GM21723 (cell line): Measurements from ENCODE around the gene NAV3.
A peak's percentile ranks its signal among the peaks of the same experiment; 100 is the strongest.
"Not testable (repeated sequence)": the region's sequence is repeated elsewhere in the genome, so short reads cannot be mapped to it uniquely, and the experiment has no call there.

Experiments used
- ATAC-seq: cut with Tn5 transposase; IDR thresholded peaks from one replicate; pipeline ENCODE4 v1.9.1; 2021; ENCODE audit warnings: mild to moderate bottlenecking, moderate library complexity; ENCODE audit not compliant: unreplicated experiment

NAV3 gene

GRCh38 chr12:78102801-78103200, 272.1 kb downstream of the NAV3 start:
- ATAC-seq = not testable (repeated sequence)

DNA sequence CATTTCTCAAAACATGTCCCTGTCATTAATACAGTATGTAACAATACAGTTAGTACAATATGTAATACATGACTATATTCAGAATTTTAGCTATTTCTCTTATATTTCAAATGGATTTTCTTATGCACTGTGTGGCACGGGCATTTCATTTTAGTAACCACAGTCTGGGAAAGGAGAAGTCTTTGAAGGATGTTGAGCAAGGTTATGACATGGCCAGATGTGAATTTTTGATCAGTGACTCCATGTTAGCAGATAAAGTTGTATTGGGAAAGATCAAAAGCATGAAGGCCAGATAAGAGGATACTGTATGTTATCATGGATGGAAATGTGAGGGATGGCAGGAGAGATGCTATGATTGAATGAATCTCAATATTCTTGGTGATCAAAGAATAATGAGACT, 285.2 kb downstream of the NAV3 start:
- no peak for ATAC-seq

DNA sequence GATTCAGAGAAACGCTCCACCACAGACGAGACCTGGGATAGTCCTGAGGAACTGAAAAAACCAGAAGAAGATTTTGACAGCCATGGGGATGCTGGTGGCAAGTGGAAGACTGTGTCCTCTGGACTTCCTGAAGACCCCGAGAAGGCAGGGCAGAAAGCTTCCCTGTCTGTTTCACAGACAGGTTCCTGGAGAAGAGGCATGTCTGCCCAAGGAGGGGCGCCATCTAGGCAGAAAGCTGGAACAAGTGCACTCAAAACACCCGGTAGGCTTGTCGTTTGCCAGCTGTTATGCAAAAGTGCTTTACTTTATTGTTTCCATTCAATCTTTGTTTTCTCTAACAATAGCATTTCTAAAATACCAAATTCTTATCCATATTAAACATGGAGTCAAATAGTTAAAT, 287.3 kb downstream of the NAV3 start:
- no peak for ATAC-seq

GRCh38 chr12:78118486-78118885, 287.8 kb downstream of the NAV3 start:
- ATAC-seq = no peak

DNA sequence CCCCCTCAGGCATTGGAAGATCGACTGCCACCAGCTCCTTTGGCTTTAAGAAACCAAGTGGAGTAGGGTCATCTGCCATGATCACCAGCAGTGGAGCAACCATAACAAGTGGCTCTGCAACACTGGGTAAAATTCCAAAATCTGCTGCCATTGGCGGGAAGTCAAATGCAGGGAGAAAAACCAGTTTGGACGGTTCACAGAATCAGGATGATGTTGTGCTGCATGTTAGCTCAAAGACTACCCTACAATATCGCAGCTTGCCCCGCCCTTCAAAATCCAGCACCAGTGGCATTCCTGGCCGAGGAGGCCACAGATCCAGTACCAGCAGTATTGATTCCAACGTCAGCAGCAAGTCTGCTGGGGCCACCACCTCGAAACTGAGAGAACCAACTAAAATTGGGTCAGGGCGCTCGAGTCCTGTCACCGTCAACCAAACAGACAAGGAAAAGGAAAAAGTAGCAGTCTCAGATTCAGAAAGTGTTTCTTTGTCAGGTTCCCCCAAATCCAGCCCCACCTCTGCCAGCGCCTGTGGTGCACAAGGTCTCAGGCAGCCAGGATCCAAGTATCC, 288.7 kb downstream of the NAV3 start:
- ATAC-seq = no peak

- ATAC-seq = no peak
These were observed 289.6 kb downstream of the NAV3 start for GRCh38 chr12:78120306-78120705.

DNA sequence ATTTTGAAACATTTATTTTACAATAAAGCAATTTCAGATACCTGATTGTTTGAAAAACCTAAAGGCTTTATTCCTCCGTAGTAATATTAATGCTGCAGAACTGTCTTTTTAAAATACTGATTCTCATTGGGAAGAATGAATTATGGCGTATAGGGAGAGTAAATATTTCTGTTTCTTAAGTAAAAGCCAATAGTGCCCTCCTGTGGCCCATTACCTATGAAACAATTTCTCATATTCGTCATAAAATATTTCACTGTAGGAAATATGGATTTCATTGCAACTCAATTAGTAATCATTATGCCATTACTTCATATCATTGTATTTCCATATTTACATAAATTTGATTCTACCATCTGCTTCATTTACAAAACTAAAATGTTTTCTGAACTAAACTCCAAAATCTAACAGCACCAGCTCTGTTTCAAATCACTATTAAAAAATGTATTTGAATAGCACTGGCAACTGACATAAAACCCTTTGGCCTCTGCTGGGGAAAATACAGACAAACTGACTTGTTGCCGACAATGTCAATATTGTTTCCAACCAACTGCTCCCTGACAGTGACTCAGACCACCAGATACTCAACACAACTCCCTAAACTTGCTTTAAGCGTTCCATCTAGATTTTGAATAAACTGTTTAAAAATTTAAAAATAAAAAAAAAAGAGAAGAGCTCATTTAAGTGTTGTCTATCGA, 290.3 kb downstream of the NAV3 start:
- ATAC-seq = no peak

DNA sequence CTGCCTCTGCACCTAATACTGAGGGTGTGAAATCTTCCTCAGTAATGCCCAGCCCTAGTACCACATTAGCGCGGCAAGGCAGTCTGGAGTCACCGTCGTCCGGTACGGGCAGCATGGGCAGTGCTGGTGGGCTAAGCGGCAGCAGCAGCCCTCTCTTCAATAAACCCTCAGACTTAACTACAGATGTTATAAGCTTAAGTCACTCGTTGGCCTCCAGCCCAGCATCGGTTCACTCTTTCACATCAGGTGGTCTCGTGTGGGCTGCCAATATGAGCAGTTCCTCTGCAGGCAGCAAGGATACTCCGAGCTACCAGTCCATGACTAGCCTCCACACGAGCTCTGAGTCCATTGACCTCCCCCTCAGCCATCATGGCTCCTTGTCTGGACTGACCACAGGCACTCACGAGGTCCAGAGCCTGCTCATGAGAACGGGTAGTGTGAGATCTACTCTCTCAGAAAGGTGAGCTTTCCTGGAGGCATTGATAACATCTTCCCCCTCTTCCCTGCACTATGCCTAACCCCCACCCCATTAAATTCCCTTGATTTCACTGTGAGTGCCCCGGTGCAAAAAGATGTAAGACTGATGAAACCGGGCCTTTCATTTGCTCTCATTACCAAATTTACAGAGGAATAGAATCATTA, 291.4 kb downstream of the NAV3 start:
- no peak for ATAC-seq

GRCh38 chr12:78128211-78128610, 297.5 kb downstream of the NAV3 start:
- no peak for ATAC-seq

GRCh38 chr12:78143717-78144116, 313.0 kb downstream of the NAV3 start:
- no peak for ATAC-seq

- ATAC-seq = no peak
These were observed 314.7 kb downstream of the NAV3 start for GRCh38 chr12:78145398-78145797.

- peak; percentile 76 for ATAC-seq
These were observed 315.7 kb downstream of the NAV3 start for GRCh38 chr12:78146365-78146772.

GRCh38 chr12:78149459-78149858, 318.8 kb downstream of the NAV3 start:
- no peak for ATAC-seq

DNA sequence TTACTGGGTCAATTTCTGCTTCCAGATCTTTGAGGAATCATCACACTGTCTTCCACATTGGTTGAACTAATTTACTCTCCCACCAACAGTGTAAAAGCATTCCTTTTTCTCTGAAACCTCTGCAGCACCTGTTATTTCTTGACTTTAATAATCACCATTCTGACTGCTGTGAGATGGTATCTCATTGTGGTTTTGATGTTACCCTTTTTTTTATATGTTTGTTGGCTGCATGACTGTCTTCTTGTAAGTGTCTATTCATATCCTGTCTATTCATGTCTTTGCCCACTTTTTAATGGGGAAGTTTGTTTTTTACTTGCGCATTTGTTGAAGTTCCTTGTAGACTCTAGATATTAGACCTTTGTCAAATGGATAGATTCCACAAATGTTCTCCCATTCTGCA, 324.9 kb downstream of the NAV3 start:
- ATAC-seq = no peak

GRCh38 chr12:78156751-78157150, 326.1 kb downstream of the NAV3 start:
- ATAC-seq = no peak

DNA sequence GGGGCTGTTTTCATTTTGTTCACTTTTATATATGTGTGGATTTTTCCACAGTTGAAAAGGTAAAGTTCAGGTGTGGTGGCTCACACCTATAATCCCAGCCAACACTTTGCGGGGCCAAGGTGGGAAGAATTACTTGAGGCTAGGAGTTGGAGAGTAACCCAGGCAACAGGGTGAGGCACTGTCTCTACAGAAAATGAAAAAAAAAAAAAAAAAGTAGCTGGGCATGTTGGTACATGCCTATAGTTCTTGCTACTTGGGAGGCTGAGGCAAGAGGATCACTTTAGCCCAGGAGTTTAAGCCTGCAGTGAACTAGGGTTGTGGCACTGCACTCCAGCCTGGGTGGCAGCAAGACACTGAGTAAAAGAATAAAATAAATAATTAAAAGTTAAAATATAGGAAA, 326.5 kb downstream of the NAV3 start:
- no peak for ATAC-seq

DNA sequence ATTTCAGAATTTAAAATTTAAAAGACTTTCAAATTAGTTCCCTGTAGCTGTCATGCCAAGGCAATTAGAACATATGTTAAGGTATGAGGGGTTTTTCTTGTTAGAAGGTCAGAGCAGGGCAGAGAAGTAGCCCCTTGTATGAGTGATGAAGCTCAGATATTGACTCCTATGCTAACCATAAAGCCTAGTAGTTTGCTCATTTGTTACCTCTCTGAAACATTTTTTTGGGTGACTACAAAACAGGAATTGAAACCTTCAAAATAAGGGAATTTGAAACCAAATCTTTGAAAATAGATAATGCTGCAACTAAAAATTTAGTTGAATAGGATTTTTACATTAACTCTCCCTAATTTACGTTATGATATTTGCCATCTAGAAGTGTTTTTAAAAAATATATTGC, 333.5 kb downstream of the NAV3 start:
- no peak for ATAC-seq

- no peak for ATAC-seq
These were observed 336.8 kb downstream of the NAV3 start for GRCh38 chr12:78167510-78167909.

DNA sequence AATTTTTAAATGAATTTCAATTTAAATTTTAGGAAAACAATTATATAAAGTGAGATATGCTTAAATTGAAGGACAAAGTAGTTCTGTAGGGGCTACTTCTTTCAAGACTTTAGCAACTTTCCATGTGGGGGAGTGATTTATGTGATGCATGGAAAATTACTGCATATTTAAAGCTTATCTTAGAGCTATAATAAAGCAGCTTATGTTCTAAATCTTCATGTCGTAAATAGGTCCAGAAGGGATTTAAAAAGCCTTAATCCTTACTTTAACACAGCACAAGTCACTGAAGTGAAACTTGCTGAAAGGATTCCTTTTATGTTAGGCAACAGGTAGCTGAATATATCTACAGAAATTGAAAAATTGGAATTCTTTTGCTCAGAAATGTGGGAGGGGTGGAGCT, 340.4 kb downstream of the NAV3 start:
- no peak for ATAC-seq

- ATAC-seq = no peak
These were observed 345.9 kb downstream of the NAV3 start for GRCh38 chr12:78176643-78177042.

DNA sequence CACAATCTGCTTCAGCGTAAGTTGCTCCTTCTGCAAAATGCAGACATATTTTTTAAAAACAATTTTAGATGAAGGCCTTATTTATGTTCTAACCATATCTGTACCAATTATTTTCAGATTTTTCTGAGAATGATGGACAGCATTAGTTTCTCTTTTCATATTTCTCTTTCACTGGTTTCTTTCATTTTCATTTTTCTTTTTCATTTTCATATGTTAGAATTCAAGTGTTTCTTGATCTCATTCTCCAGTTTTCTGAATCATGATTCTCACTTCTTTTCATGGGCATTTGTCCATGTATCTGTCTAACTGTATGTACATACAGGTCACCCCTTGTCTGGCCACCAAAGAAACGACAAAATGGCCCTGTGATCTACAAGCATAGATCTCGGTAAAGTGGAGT, 346.6 kb downstream of the NAV3 start:
- no peak for ATAC-seq

DNA sequence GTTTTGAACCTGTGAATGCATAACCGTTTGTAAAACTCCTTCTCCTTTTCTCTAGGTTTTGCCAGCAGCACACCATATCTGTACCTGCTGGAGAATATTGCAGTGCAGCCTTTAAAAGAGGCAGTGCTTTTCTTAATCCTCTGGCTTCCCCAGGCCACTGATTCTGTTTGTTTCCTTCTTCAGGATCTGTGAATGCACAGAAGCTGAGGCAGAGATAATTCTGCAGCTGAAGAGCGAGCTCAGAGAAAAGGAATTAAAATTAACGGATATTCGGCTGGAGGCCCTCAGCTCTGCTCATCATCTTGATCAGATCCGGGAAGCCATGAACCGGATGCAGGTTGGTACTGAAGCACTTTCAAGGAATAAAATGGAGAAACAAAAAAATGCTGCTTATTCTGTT, 348.7 kb downstream of the NAV3 start:
- ATAC-seq = no peak
